Stimulated activated CD4-positive, alpha-beta T cell treated with anti-CD3 and anti-CD28 coated beads, TNF-alpha, amount 100 ng/mL, for 1 hour (primary cell): ENCODE measurements around the gene UBE2Q1.
A peak's percentile ranks its signal among the peaks of the same experiment; 100 is the strongest.
"Not testable (repeated sequence)": the region's sequence is repeated elsewhere in the genome, so short reads cannot be mapped to it uniquely, and the experiment has no call there.

ENCODE experiments used
- DNase-seq, 3 donors: peaks; one replicate each; pipeline ENCODE4 v3.0.0-alpha.2; 2020; ENCODE audit warnings: low read depth in 3 of 3, low spot score in 1 of 3

Gene UBE2Q1

GRCh38 chr1:154551474-154551873, 7.0 kb downstream of the UBE2Q1 start:
- no peak for DNase-seq

GRCh38 chr1:154550657-154551056, 7.8 kb downstream of the UBE2Q1 start:
- no peak for DNase-seq

- DNase-seq, result no peak
Observed at GRCh38 chr1:154550070-154550469, 8.4 kb downstream of the UBE2Q1 start.

- no peak for DNase-seq
Observed at GRCh38 chr1:154549202-154549770, 9.2 kb downstream of the UBE2Q1 start.

GRCh38 chr1:154548028-154548427, 10.4 kb downstream of the UBE2Q1 start:
- DNase-seq, result no peak

- DNase-seq, result no peak
Observed at GRCh38 chr1:154547105-154547732, 11.2 kb downstream of the UBE2Q1 start.

GRCh38 chr1:154546264-154547063, 12.0 kb downstream of the UBE2Q1 start:
- DNase-seq, result peak in 2 of 3 donors; percentile 20 to 24

- no peak for DNase-seq
Observed at GRCh38 chr1:154541231-154541630, 17.2 kb downstream of the UBE2Q1 start.

- DNase-seq, result no peak
Observed at GRCh38 chr1:154539486-154540483, 18.7 kb downstream of the UBE2Q1 start.

- DNase-seq, result no peak
Observed at GRCh38 chr1:154536570-154536969, 21.9 kb downstream of the UBE2Q1 start.

- DNase-seq, result no peak
Observed at GRCh38 chr1:154533952-154534844, 24.3 kb downstream of the UBE2Q1 start.

GRCh38 chr1:154531950-154532349, 26.5 kb downstream of the UBE2Q1 start:
- DNase-seq, result not testable (repeated sequence)

GRCh38 chr1:154529308-154529707, 29.2 kb downstream of the UBE2Q1 start:
- DNase-seq, result no peak

- DNase-seq, result no peak
Observed at GRCh38 chr1:154527192-154527591, 31.3 kb downstream of the UBE2Q1 start.

GRCh38 chr1:154524881-154525280, 33.6 kb downstream of the UBE2Q1 start:
- no peak for DNase-seq

- DNase-seq, result no peak
Observed at GRCh38 chr1:154521695-154522094, 36.8 kb downstream of the UBE2Q1 start.

- no peak for DNase-seq
Observed at GRCh38 chr1:154520333-154520732, 38.1 kb downstream of the UBE2Q1 start.

- DNase-seq, result no peak
Observed at GRCh38 chr1:154519591-154519991, 38.9 kb downstream of the UBE2Q1 start.

- no peak for DNase-seq
Observed at GRCh38 chr1:154517661-154518060, 40.8 kb downstream of the UBE2Q1 start.

- DNase-seq, result no peak
Observed at GRCh38 chr1:154514066-154514553, 44.4 kb downstream of the UBE2Q1 start.
